ENCODE results near the gene KCNJ9. TPM values are rescaled to one million over a fixed set of nuclear protein-coding genes. Genes with fewer than 3 reads are reported as not detected.

KCNJ9 gene
- total RNA-seq, 2 donors from 2014 or later: 0.95 TPM; not detected in 1

DNA sequence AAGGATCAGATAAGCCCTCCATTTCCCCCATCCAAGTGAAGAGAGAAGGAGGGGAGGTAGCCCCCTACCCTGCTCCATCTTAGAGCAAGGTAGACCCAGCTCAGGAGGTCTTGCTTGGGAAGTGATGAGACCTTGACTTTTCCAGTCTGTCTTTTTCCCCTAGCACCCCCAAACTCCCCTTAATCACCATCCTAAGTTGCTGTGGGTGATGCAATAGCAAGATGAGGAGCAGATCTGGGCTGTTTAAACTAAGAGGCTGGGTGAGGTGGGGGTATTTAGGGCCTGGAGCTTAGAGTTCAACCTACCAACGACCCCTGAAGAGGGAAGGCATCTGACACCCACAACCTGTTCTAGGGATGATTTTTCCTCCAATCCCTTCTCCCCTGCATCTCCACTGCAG, 36.0 kb downstream of the KCNJ9 start:
- no peak for ATAC-seq (ENCODE audit: insufficient number of reproducible peaks, low FRiP score, low read depth)
- no peak for DNase-seq (ENCODE audit: low spot score)
- H3K4me3 ChIP-seq: peak overlapping the region; percentile 79
- peaks cover 16% of the 10 kb centered on the region for H3K36me3 ChIP-seq
- H3K27ac ChIP-seq: peak overlapping the region; percentile 77 to 92
- TF ChIP-seq, protein P1, sequence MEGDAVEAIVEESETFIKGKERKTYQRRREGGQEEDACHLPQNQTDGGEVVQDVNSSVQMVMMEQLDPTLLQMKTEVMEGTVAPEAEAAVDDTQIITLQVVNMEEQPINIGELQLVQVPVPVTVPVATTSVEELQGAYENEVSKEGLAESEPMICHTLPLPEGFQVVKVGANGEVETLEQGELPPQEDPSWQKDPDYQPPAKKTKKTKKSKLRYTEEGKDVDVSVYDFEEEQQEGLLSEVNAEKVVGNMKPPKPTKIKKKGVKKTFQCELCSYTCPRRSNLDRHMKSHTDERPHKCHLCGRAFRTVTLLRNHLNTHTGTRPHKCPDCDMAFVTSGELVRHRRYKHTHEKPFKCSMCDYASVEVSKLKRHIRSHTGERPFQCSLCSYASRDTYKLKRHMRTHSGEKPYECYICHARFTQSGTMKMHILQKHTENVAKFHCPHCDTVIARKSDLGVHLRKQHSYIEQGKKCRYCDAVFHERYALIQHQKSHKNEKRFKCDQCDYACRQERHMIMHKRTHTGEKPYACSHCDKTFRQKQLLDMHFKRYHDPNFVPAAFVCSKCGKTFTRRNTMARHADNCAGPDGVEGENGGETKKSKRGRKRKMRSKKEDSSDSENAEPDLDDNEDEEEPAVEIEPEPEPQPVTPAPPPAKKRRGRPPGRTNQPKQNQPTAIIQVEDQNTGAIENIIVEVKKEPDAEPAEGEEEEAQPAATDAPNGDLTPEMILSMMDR (IDR thresholded peaks at IDR 0.05): no peak
- H3K4me1 ChIP-seq (ENCODE audit: control insufficient read depth in 1 of 2, low read depth in 2 of 2): peaks cover 35 to 82% of the 10 kb centered on the region in 2 donors
- H3K27me3 ChIP-seq (replicated peaks; ENCODE audit: insufficient read depth): no peaks in the 10 kb centered on the region
- no peaks in the 10 kb centered on the region for H3K9me3 ChIP-seq

DNA sequence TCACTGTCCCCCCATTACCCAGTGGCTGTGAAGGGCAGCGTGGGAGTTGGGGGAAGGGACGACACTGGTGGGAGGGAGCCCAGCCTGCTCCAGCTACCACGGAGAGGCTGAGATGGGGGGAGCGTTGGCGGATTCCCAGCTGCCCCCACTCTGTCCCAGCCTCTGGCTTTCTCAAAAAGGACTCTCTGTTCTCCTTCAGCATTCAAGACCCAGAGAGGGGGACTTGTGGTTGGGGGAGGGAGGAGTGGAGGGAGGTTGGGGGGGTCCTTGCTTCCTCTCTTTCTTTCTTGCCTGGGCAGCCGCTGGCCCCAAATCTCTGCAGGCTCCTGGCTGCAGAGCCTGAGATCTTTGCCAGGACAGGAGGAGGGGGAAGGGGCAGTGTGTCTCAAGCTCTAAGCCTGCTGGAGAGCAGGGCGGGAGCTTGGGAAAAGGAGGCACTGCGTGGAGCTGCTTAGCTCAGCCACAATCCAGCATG, 36.4 kb downstream of the KCNJ9 start:
- DNase-seq (ENCODE audit: low spot score) (no peak), ATAC-seq (ENCODE audit: insufficient number of reproducible peaks, low FRiP score, low read depth) (no peak)
- Histone ChIP-seq H3K9me3 (no peaks in the 10 kb centered on the region), H3K27ac (peak overlapping the region; percentile 77 to 92), H3K27me3 (replicated peaks; ENCODE audit: insufficient read depth) (no peaks in the 10 kb centered on the region), H3K4me3 (peak overlapping the region; percentile 79), H3K36me3 (peaks cover 16% of the 10 kb centered on the region), H3K4me1 (ENCODE audit: control insufficient read depth in 1 of 2, low read depth in 2 of 2) (peaks cover 35 to 83% of the 10 kb centered on the region in 2 donors)
- TF ChIP-seq, protein P1 (IDR thresholded peaks at IDR 0.05): no peak

DNA sequence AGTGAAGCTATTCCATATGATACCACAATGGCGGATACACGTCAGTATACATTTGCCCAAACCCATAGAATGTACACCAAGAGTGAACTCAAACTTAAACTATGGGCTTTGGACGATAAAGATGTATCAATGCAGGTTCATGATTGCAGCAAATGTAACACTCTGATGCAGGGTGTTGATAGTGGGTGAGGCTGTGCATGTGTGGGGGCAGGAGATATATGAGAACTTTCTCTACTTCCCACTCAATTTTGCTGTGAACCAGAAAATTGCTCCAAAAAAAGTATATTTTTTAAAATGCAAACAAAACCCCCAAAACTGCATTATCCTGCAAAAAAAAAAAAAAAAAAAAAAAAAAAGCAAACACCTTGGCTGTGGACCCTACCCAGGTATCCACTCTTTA, 37.6 kb downstream of the KCNJ9 start:
- Histone ChIP-seq H3K36me3 (peaks cover 26% of the 10 kb centered on the region), H3K4me3 (peak overlapping the region; percentile 79), H3K9me3 (no peaks in the 10 kb centered on the region), H3K27ac (peak overlapping the region in 1 of 2 donors; percentile 44), H3K4me1 (ENCODE audit: control insufficient read depth in 1 of 2, low read depth in 2 of 2) (peaks cover 30 to 84% of the 10 kb centered on the region in 2 donors), H3K27me3 (replicated peaks; ENCODE audit: insufficient read depth) (no peaks in the 10 kb centered on the region)
- DNase-seq (ENCODE audit: low spot score): no peak
- TF ChIP-seq, protein P1 (IDR thresholded peaks at IDR 0.05): no peak
- ATAC-seq (ENCODE audit: insufficient number of reproducible peaks, low FRiP score, low read depth): no peak

DNA sequence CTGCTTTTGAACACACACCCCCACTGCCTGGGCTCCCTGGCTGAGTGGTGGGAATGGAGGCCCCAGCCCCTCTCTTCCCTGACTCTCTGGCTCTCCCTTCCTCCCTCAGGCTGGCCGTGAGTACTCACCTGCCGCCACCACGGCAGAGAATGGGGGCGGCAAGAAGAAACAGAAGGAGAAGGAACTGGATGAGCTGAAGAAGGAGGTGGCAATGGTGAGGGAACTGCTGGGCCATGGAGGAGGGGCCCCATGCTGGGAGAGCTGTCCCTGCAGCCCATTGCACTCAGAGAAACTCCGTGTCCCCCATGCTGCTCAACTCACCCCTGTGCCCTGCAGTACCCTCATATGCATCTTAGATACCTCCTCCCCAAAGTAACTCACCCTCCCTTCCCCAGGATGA, 39.5 kb downstream of the KCNJ9 start:
- peaks cover 33 to 87% of the 10 kb centered on the region in 2 donors for H3K4me1 ChIP-seq (ENCODE audit: control insufficient read depth in 1 of 2, low read depth in 2 of 2)
- H3K36me3 ChIP-seq: peaks cover 42% of the 10 kb centered on the region
- TF ChIP-seq, protein P1 (IDR thresholded peaks at IDR 0.05): no peak
- H3K9me3 ChIP-seq: no peaks in the 10 kb centered on the region
- ATAC-seq (ENCODE audit: insufficient number of reproducible peaks, low FRiP score, low read depth) (no peak), DNase-seq (ENCODE audit: low spot score) (no peak)
- H3K27me3 ChIP-seq (replicated peaks; ENCODE audit: insufficient read depth): no peaks in the 10 kb centered on the region
- no peak overlapping the region for H3K27ac ChIP-seq
- no peak overlapping the region for H3K4me3 ChIP-seq

DNA sequence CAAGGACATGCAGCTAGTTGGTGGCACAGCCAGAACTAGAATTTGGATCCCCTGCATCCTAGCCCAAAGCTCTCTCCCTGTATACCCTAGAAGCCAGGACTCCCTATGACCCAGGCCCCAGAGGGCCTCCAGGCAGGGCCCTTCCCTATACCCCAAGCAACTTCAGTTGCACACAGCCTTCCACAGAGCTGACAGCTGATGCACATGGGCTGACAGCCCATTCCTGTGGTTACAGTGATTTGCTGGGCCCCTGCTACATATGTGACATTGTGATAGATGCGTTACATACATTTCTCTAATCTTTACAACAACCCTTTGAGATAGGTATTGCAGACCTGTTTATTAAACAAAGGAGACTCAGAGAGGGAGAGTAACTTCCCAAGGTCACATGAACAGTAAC, 40.0 kb downstream of the KCNJ9 start:
- DNase-seq (ENCODE audit: low spot score): no peak
- Histone ChIP-seq H3K4me3 (no peak overlapping the region), H3K36me3 (peaks cover 42% of the 10 kb centered on the region), H3K27ac (no peak overlapping the region), H3K27me3 (replicated peaks; ENCODE audit: insufficient read depth) (no peaks in the 10 kb centered on the region), H3K9me3 (no peaks in the 10 kb centered on the region), H3K4me1 (ENCODE audit: control insufficient read depth in 1 of 2, low read depth in 2 of 2) (peaks cover 33 to 89% of the 10 kb centered on the region in 2 donors)
- TF ChIP-seq, protein P1 (IDR thresholded peaks at IDR 0.05): no peak
- ATAC-seq (ENCODE audit: insufficient number of reproducible peaks, low FRiP score, low read depth): no peak

Measured in thoracic aorta (tissue), 2 donors.